GM04503 (cell line): ENCODE data around the gene RIN3.

Experiments used
- DNase-seq: peaks from one replicate; pipeline ENCODE4 v3.0.0-alpha.2; 2012; ENCODE audit warnings: low read depth

RIN3 gene, protein sequence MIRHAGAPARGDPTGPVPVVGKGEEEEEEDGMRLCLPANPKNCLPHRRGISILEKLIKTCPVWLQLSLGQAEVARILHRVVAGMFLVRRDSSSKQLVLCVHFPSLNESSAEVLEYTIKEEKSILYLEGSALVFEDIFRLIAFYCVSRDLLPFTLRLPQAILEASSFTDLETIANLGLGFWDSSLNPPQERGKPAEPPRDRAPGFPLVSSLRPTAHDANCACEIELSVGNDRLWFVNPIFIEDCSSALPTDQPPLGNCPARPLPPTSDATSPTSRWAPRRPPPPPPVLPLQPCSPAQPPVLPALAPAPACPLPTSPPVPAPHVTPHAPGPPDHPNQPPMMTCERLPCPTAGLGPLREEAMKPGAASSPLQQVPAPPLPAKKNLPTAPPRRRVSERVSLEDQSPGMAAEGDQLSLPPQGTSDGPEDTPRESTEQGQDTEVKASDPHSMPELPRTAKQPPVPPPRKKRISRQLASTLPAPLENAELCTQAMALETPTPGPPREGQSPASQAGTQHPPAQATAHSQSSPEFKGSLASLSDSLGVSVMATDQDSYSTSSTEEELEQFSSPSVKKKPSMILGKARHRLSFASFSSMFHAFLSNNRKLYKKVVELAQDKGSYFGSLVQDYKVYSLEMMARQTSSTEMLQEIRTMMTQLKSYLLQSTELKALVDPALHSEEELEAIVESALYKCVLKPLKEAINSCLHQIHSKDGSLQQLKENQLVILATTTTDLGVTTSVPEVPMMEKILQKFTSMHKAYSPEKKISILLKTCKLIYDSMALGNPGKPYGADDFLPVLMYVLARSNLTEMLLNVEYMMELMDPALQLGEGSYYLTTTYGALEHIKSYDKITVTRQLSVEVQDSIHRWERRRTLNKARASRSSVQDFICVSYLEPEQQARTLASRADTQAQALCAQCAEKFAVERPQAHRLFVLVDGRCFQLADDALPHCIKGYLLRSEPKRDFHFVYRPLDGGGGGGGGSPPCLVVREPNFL

DNA sequence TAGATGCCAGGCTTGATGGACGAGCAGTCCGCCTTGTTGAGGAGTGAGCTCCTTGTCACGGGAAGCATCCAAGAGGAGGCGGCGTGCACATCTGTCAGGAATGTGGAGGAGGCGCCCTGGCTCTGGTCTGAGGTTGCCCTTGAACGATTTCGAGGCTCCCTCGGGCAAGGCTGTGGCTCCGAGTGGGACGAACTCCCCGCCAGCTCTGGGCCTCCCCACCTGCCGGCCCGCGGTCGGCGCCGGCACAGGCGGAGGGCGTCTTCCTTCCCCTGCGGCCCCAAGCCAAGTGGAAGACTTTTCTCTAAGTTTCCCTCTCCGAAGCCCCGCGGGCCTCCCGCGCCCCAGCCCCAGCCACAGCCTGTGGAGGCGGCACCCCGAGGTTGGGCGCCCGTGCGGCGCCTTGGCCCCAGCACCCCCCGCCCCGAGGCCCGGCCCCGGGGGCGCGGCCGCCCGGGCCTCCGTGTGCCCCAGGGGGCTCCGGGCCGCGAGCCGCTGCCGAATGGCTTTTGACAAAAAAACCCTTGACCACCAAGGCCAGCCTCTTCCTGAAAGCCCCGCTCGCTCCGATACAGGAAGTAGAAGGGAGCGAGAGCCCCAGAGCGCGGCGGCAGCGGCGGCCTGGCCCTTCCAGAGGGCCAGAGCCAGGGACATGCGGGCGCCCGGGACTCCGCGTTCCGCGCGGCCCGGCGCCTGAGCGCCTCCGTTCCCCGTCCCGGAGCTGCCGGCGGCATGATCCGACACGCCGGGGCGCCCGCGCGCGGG is at the start of gene RIN3:
Gene RIN3 (plus strand): TSS at position 578 of the 762 bp plus-strand sequence. CDS start 152 bp downstream, at position 730.
- no peak for DNase-seq

DNA sequence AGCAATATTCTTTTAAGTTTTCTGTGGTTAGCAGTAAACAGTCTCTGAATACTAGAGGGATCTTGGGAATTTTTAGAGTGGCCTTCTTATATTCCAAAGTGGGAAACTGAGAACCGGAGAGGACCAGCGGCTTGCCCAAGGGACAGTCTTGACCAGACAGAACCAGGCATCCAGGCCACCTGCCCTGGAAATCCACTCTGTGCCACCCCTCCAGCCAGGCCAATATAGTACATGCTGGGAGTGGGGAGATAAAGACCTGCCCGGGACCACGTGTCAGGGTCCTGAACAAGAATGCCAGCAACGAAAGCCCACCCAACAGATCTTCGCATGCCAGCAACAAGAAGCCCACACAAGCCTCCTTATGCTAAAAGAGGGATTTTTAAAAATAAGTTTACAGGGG is 49.4 kb upstream of the RIN3 start:
- no peak for DNase-seq

DNA sequence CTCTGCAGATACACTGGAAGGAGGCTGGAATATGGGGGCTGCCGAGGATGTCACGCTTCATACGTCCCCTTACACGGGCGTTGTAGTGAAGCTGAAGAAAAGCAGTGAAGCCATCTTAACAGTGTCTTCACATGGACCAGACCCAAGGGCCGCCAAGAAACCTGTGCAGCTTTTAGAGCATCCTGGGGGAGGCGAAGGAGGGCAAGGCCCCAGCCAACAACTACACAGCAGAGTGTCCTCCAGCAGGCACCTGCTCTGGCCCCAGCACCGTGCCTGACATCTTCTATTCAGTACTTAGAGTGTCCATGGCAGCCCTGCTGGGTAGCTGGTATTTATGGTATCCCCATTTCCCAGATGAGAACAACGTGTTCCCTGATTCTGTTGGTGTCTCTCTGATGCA is 48.9 kb upstream of the RIN3 start:
- DNase-seq = no peak

DNA sequence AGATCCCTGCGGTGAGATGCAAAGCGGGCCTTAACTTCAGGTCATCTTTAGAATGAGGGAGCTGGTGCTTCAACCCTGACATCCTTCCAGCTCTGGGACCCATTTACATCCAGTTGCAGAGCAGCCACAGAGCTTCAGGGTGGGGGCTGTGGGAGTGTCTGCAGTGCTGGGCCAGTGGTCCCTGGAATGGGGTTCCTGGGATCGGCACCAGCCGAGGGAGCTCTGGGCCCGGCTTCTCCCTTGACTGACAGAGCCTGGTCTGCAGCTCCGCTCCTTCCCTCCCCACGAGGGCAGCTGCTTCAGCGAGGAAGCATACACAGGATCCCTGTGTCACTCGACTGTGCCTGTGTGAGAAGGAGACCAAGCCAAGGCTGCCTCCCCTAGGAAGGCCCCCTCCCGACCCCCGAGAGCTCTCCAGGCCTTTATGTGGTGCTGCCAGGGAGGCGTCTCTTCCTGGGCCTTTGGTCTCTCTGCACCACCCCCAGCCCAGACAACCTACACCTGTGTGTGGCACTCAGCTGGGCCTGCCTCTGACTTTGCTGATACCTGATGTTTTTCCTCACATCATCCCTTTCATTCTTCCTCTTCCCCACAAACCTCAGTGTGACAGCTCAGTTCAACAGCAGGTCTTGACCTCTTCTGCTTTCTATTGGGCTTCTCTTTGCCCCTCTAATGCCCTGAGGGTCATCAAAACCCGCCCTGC is 48.1 kb upstream of the RIN3 start:
- no peak for DNase-seq

DNA sequence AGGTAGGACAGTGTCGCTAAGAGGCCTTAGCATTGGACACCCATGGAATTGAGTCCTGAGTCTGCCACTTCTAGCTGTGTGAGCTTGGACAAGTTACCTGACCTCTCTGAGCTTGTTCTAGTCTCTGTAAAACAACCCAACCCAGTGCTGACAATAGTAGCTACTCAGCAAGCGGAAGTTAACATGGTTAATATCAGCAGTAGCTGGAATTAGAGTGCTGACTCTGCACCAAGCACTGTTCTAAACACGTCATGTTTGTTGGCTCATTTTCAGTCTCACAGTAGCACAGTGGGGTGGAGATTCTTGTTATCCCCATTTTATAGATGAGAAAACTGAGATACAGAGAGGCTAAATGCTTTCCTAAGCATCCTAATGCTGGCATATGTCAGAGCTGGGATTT is 47.5 kb upstream of the RIN3 start:
- no peak for DNase-seq

DNA sequence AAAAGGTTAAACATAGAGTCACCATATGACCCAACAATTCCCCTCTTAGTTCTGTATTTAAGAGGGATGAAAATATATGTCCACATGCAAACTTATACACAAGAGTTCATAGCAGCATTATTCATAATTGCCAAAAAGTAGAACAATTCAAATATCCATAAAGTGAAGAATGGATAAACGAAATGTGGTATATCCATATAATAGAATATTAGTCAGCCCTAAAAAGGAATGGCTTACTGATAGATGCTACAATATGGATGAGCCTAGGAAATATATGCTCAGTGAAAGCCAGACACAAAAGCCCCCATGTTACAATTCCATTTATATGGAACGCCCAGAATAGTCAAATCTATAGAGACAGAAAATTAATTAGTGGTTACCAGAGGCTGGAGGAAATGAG is 44.1 kb upstream of the RIN3 start:
- no peak for DNase-seq

DNA sequence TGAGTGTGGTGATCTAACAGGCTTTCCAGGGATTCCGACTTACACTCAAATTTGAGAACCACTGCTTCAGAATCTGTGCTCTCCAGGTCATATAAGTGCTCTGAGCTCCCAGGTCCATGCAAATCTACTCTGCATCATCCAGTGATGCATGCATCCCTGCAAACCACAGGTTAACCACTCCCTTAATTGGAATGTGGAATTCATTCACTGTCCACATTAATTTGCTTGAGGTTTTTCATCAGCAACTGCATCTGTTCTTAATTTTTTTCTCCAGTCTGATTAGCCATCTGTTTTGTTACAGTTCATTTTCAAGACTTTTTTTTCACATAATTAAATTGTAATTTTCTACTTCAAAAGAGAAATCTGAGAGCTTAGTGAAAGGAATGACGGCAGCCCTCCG is 43.4 kb upstream of the RIN3 start:
- peak; percentile 76 for DNase-seq

DNA sequence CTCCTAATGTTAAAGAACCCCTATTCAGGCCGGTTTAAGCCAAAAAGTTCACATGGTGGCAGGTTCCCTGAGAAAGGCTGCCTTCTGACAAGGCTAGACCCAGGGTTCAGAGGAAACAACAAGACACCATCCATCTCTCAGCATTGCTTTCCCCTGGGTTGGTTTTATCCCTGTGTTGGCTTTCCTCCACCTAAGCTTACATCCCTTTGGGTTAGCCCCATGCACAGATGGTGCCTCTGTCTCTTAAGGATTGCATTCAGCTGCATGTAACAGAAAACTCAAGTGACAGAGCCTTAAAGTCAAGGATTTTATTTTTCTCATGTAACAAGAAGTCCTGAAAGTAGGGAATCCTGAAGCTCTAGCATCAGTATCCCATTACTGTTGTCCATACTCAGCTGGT is 42.8 kb upstream of the RIN3 start:
- DNase-seq = no peak

DNA sequence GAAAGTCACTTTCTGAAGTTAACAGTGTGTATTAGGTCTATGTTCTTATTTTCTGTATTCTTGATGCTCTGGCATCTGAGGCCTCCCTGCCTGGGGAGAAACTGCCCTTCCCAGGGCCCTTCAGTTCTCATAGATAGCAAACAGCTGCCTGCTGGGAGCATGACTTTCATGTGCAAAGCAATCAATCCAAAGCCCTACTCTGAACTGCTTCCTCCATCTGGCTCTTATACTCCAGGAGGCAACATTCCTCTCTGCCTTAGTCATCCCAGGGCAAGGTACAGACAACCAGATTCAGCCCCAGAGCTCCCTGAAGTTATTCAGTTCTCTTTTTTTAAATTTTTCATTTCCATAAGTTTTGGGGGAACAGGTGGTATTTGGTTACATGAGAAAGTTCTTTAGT is 41.7 kb upstream of the RIN3 start:
- peak; percentile 59 for DNase-seq

DNA sequence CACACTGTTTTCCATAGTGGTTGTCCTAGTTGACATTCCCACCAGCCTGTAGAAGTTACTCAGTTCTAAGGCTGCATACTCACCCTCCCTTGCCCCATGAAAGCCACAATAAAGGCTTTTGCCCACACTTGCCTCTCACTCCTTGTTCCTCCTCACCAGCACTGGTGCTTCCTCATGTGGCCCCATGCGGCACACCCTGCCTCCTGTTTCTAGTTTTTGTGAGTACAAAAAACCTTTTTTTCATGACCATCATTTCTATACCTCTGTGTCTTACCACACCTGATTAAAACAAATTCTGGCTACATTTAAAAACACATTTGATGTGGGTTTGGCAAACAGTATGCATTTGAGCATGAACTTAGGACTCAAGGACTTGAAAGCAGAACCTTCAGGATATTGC is 40.7 kb upstream of the RIN3 start:
- no peak for DNase-seq

DNA sequence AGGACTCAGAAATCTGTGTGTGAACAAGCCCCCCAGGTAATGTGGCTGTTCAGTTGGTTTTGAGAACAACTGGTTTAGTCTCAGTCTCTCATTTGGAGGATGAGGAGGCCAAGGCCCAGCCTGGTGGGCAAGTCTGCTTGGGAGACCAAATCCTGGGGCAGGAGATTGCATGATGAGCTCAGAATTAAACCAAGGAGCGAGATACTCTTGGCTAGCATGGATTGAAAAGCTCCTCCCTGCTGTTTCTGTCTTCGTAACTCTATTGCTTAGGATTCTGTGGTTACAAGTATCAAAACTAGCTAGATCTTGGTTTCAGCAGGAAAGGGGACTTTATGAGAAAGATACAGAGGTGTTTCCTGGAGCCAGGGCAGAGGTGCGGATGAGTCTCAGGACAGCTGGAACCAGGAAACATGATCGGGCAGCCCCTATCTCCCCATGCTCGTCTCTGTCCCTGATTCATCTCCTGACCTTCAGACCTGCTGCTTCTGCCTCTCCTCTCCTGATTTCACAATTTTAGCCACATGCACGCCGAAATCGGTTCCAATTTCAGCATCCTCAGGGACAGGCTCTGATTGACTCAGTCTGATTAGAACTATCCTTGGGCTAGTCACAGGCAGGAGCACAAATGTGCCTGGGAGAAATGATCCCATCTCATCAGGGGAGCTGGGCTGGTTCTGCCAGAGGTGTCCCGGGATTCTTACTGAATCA is 40.2 kb upstream of the RIN3 start:
- DNase-seq = peak; percentile 82

DNA sequence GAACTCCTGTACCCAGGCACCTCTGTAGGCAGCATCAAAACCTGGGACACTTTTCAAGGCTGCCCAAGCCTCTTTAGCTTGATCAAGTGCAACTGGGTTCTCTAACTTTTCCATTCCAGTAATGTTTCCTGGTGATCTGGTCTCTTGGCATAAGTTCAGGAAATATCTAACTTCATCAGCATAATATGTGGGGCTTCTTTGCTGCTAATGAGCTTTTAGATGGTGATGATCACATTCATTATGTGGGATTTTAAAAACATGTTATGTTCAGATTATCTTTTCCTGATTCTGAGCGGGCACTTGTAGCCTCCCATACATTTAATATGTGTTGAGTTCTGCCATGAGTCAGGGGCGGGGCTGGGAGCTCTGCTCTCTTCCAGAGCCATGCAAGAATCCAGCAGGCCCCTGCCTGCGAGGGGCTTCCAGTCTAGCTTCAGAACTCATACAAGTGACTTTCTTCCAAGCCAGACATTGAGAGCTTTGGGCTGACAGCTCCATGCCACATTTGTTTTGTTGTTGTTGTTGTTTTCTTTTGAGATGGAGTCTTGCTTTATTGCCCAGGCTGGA is 39.5 kb upstream of the RIN3 start:
- DNase-seq = no peak

DNA sequence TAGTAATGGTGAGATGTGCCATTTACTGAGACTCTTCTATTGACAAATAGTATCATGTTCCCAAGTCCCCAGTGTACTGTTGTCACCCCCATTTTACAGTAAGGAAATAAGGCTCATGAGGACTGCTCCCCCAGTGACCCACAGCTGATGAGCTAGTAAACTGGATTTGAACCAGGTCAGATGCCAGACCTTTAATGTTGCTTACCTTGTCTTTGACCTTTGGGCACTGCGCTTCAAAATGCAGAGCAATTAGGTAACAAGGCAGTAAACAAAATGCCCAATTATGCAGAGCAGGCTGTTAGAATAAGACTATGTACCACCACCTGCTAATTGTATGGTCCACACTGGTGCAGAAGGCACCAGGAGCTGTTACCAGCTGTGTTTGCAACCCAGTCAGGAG is 38.5 kb upstream of the RIN3 start:
- no peak for DNase-seq

DNA sequence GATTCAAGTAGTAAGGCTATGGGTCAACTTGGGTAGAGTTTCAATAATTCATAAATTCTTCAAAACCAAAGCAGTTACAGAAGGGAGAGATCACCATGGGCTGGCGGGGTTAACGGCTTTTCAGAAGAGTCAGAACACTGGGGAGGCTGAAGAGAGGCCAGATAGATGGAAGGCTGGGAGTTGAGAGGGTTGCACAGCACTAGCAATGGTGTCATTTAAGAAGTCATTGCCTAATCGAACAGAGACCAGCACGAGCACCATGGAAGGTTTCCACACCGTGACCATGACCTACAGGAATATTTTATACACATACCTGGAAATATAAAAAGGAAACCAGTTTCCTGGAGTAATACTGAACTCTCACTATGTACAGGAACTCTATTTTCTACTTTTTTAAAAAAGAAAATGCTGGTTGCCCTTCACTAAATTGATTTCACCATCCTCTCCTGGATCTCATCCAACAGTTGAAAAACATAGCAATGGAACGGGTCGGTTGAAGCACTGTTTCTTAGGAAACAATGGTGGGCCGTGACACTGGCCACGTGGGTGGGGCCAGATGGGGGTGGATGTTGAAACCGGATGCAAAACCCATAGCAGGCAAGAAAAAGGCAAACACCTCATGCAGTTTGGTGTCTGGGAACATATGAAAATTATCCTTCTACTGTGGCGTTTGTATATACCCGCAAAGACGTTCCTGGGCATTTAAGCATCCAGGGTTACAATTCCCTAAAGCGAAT is 38.0 kb upstream of the RIN3 start:
- DNase-seq = no peak

DNA sequence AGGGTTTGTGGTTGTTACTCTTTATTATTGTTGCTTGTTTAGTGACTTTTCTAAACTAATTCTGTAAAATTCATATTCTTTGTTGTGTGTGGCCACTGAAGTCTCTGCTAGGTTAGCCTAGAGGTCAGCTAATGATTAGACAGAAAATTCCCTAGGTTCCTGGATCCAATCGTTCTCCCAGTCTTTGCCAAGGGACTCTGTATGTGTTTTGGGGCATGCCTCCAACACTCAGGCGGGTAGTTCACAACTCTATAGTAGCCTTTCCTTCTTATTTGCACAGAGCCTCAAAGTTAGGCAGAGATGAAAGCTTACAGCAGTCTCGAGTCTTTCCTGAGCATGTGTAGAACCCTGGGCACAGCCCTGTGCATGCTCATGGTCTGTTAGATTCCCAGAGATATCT is 32.7 kb upstream of the RIN3 start:
- DNase-seq = no peak

DNA sequence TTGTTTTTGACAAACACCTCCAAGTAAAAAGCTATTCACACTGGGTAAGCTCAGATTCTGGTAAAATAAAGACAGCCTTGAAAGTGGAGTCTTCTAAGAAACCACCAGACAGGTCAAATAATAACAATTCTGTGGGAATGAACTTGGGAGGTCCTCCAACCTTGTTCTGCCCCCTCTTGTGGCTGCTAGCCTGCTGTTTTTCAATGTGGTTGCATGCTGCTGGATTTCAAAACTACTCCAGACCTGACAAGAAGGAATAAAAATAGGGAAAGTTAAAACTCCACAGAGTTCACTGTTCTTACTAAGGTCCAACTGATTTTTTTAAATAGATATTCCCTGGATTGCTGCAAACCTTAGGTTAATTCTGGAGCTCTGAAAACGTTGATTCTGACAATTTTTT is 32.2 kb upstream of the RIN3 start:
- no peak for DNase-seq

DNA sequence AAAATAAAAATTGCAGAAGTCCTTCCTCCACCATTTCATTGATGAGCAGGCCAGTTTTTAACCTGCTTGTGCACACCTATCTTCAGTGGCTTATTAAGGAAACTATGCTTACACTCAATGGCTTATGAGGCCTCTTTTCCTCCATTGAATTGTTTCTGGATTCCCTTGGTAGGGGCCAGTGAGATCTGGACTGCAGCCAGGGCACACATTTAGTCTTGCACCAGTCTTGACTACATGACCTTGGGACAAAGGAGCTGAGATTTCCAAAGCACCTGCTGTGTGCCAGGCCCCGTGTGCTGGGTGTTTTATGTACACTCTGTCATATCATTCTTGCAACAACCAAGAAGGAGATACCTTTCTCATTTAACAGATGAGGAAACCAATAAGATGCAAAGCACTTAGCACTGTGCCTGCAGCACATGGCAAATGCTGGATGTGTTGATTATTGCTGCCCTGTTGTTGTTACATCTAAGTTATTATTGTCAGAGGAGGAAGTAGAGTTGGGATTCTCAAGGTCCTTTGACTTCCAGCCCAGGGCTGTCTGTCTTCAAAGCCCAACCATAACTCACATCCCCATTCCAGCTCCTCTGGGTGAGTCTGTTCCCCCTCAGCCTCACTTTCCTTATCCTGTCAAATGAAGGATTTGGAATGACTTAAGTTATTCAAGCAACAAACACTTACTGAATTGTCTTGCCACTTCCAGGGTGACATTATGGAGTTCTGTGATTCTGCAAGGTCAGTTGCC is 31.6 kb upstream of the RIN3 start:
- no peak for DNase-seq

DNA sequence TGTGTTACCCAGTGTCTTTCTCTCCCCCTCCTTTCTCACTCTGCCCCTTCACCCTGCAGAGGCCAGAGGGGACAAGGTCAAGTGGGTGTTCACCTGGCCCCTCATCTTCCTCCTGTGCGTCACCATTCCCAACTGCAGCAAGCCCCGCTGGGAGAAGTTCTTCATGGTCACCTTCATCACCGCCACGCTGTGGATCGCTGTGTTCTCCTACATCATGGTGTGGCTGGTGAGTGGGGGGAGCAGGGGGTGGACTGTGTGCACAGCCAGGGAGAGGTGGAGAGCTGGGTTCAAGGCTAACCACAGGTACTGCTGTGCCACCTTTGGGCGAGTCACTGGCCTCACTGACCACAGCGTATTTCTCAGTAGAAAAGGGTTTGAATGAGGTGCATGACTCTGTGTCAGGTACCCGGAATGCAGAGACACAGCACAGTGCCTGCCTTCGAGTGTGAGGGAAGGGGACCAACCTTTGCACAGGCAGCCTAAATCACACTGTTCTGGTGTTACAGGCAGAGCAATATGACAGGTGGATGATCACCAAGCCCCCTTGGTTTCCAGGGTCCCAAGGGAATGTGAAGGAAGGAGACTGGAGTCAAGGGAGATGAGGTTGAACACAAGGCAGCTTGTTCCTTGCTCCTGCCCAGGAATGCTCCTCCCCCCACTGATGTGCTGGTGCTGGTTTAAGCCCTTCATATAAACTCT is 30.8 kb upstream of the RIN3 start:
- no peak for DNase-seq
